ENCODE measurements around the gene GPHN. TPM values are rescaled to one million over a fixed set of nuclear protein-coding genes. Genes with fewer than 3 reads are reported as not detected.

Gene GPHN
- total RNA-seq, 2 donors from 2014 or later: 14.0 to 35.8 TPM

GRCh38 chr14:67137744-67138371 is 629.9 kb downstream of the GPHN start:
- no peak overlapping the region for H3K27ac Mint-ChIP-seq
- H3K9me3 Mint-ChIP-seq: peaks cover 0 to 8% of the 10 kb centered on the region in 2 donors
- DNase-seq (ENCODE audit: low spot score in 2 of 2) (no peak), ATAC-seq (no peak)
- peaks cover 0 to 9% of the 10 kb centered on the region in 2 donors for H3K36me3 Mint-ChIP-seq

- Mint-ChIP-seq H3K9me3 (peaks cover 0 to 7% of the 10 kb centered on the region in 2 donors), H3K27ac (no peak overlapping the region), H3K36me3 (peaks cover 0 to 8% of the 10 kb centered on the region in 2 donors)
- DNase-seq (ENCODE audit: low spot score in 2 of 2): no peak
- ATAC-seq: no peak
Measured at GRCh38 chr14:67140556-67140955, 632.6 kb downstream of the GPHN start.

GRCh38 chr14:67141146-67141900 is 633.4 kb downstream of the GPHN start:
- no peak for DNase-seq (ENCODE audit: low spot score in 2 of 2)
- H3K9me3 Mint-ChIP-seq: no peaks in the 10 kb centered on the region
- no peaks in the 10 kb centered on the region for H3K36me3 Mint-ChIP-seq
- no peak for ATAC-seq
- H3K27ac Mint-ChIP-seq: no peak overlapping the region

- Mint-ChIP-seq H3K9me3 (no peaks in the 10 kb centered on the region), H3K27ac (no peak overlapping the region)
- no peak for ATAC-seq
Measured at GRCh38 chr14:67151082-67151666, 643.2 kb downstream of the GPHN start.

GRCh38 chr14:67158566-67158965 is 650.6 kb downstream of the GPHN start:
- H3K36me3 Mint-ChIP-seq: no peaks in the 10 kb centered on the region
- ATAC-seq: peak; percentile 66 to 98

More at GRCh38 chr14:67151082-67151666, 643.2 kb downstream of the GPHN start:
- DNase-seq (ENCODE audit: low spot score in 2 of 2): no peak
- H3K36me3 Mint-ChIP-seq: no peaks in the 10 kb centered on the region

GRCh38 chr14:67162385-67162784 is 654.4 kb downstream of the GPHN start:
- no peaks in the 10 kb centered on the region for H3K9me3 Mint-ChIP-seq
- no peaks in the 10 kb centered on the region for H3K36me3 Mint-ChIP-seq
- DNase-seq (ENCODE audit: low spot score in 2 of 2) (no peak), ATAC-seq (no peak)
- H3K27ac Mint-ChIP-seq: no peak overlapping the region

More at GRCh38 chr14:67158566-67158965, 650.6 kb downstream of the GPHN start:
- no peak for DNase-seq (ENCODE audit: low spot score in 2 of 2)
- no peaks in the 10 kb centered on the region for H3K9me3 Mint-ChIP-seq
- H3K27ac Mint-ChIP-seq: no peak overlapping the region

- DNase-seq (ENCODE audit: low spot score in 2 of 2) (peak in 1 of 2 donors; percentile 48), ATAC-seq (peak in 1 of 2 donors; percentile 48)
- H3K27ac Mint-ChIP-seq: no peak overlapping the region
- H3K36me3 Mint-ChIP-seq: peaks cover 3 to 4% of the 10 kb centered on the region in 2 donors
- H3K9me3 Mint-ChIP-seq: peaks cover 0 to 2% of the 10 kb centered on the region in 2 donors
Measured at GRCh38 chr14:67166450-67166853, 658.5 kb downstream of the GPHN start.

- ATAC-seq (no peak), DNase-seq (ENCODE audit: low spot score in 2 of 2) (no peak)
- Mint-ChIP-seq H3K9me3 (peaks cover 1 to 6% of the 10 kb centered on the region in 2 donors), H3K36me3 (peaks cover 11 to 15% of the 10 kb centered on the region in 2 donors), H3K27ac (no peak overlapping the region)
Measured at GRCh38 chr14:67167420-67168109, 659.6 kb downstream of the GPHN start.

GRCh38 chr14:67168110-67168441 is 660.1 kb downstream of the GPHN start:
- H3K9me3 Mint-ChIP-seq: peaks cover 6 to 11% of the 10 kb centered on the region in 2 donors
- ATAC-seq (no peak), DNase-seq (ENCODE audit: low spot score in 2 of 2) (no peak)
- no peak overlapping the region for H3K27ac Mint-ChIP-seq
- peaks cover 17 to 20% of the 10 kb centered on the region in 2 donors for H3K36me3 Mint-ChIP-seq

- H3K9me3 Mint-ChIP-seq: peaks cover 10 to 23% of the 10 kb centered on the region in 2 donors
- DNase-seq (ENCODE audit: low spot score in 2 of 2) (no peak), ATAC-seq (peak in 1 of 2 donors; percentile 67)
- H3K27ac Mint-ChIP-seq: no peak overlapping the region
- H3K36me3 Mint-ChIP-seq: peaks cover 26 to 33% of the 10 kb centered on the region in 2 donors
Measured at GRCh38 chr14:67170660-67171059, 662.7 kb downstream of the GPHN start.

- DNase-seq (ENCODE audit: low spot score in 2 of 2) (no peak), ATAC-seq (no peak)
- H3K27ac Mint-ChIP-seq: no peak overlapping the region
- peaks cover 38 to 47% of the 10 kb centered on the region in 2 donors for H3K36me3 Mint-ChIP-seq
- peaks cover 12 to 31% of the 10 kb centered on the region in 2 donors for H3K9me3 Mint-ChIP-seq
Measured at GRCh38 chr14:67172056-67172455, 664.1 kb downstream of the GPHN start.

- ATAC-seq: no peak
- Mint-ChIP-seq H3K36me3 (peaks cover 43 to 52% of the 10 kb centered on the region in 2 donors), H3K9me3 (peaks cover 17 to 35% of the 10 kb centered on the region in 2 donors), H3K27ac (no peak overlapping the region)
- no peak for DNase-seq (ENCODE audit: low spot score in 2 of 2)
Measured at GRCh38 chr14:67172520-67172919, 664.6 kb downstream of the GPHN start.

GRCh38 chr14:67173719-67174118 is 665.8 kb downstream of the GPHN start:
- H3K36me3 Mint-ChIP-seq: peaks cover 55 to 64% of the 10 kb centered on the region in 2 donors
- peaks cover 22 to 40% of the 10 kb centered on the region in 2 donors for H3K9me3 Mint-ChIP-seq
- no peak for ATAC-seq
- no peak for DNase-seq (ENCODE audit: low spot score in 2 of 2)
- no peak overlapping the region for H3K27ac Mint-ChIP-seq

- peaks cover 0 to 12% of the 10 kb centered on the region in 2 donors for H3K36me3 Mint-ChIP-seq
- ATAC-seq (peak; percentile 1 to 9), DNase-seq (ENCODE audit: low spot score in 2 of 2) (no peak)
- peaks cover 0 to 9% of the 10 kb centered on the region in 2 donors for H3K9me3 Mint-ChIP-seq
- H3K27ac Mint-ChIP-seq: no peak overlapping the region
Measured at GRCh38 chr14:67186172-67186768, 678.3 kb downstream of the GPHN start.

GRCh38 chr14:67186789-67187584 is 679.0 kb downstream of the GPHN start:
- ATAC-seq: peak; percentile 52 to 55
- no peak for DNase-seq (ENCODE audit: low spot score in 2 of 2)
- peaks cover 0 to 12% of the 10 kb centered on the region in 2 donors for H3K36me3 Mint-ChIP-seq
- peaks cover 0 to 9% of the 10 kb centered on the region in 2 donors for H3K9me3 Mint-ChIP-seq
- no peak overlapping the region for H3K27ac Mint-ChIP-seq

- no peak overlapping the region for H3K27ac Mint-ChIP-seq
- no peak for ATAC-seq
- H3K9me3 Mint-ChIP-seq: peaks cover 0 to 9% of the 10 kb centered on the region in 2 donors
Measured at GRCh38 chr14:67187826-67188225, 679.9 kb downstream of the GPHN start.

More at GRCh38 chr14:67187826-67188225, 679.9 kb downstream of the GPHN start:
- peaks cover 0 to 12% of the 10 kb centered on the region in 2 donors for H3K36me3 Mint-ChIP-seq
- no peak for DNase-seq (ENCODE audit: low spot score in 2 of 2)
